T-helper 1 cell (primary cell): ENCODE data around the gene GALK2.
"Not testable (repeated sequence)": the region's sequence is repeated elsewhere in the genome, so short reads cannot be mapped to it uniquely, and the experiment has no call there.

Source experiments
- DNase-seq, 5 donors: peaks; one replicate each; pipeline ENCODE4 v3.0.0-alpha.2; 2012 to 2020

GALK2 gene

DNA sequence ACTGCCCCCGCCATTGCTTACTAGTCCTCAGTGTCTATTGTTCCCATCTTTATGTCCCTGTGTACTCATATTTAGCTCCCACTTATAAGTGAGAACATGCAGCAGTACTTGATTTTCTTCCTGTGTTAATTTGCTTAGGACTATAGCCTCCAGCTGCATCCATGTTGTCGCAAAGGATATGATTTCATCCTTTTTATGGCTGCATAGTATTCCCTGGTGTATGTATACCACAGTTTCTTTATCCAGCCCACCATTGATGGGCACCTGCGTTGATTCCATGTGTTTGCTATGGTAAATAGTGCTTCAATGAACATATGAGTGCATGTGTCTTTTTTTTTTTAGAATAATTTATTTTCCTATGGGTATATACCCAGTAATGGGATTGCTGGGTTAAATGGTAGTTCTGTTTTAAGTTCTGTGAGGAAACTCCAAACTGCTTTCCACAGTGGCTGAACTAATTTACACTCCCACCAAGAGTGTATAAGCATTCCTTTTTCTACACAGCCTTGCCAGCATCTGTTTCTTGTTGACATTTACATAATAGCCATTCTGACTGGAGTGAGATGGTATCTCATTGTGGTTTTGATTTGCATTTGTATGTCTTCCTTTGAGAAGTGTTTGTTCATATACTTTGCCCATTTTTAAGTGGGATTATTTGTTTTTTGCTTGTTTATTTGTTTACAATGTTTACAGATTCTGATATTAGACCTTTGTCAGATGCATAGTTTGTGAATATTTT lies 53.7 kb downstream of the GALK2 start:
- no peak for DNase-seq

DNA sequence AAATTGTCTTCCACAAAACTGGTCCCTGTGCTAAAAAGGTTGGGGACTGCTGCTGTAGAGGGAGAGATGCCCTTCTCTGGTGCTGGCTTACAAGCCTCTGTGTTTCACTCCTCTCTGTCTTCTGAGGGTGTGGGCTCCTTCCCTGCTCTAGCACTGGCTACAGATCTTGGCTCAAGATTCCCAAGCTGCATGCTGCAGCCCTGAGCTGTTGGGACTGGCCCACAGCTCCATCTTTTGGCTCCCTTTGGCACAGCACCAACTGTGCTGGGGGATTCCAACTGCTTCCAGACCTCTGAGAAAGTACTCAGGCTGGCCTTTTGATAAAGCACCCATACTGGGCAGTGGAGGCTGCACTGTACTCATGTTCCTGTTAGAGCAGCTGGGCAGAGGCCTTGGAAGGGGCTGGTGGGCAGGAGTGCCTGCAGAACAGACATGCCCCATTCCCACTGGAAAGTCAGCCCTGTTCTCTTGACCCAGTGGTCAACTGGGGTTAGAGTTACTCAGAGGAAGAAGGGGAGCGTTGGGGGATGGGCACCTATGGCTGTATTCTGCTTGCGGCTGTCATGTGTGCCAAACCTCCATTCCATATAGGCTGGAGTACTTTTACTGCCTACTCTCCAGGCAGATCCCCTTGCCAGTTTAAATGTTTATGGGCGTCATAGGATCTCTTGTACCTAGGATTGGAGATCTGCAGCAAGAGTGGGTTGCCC lies 55.7 kb downstream of the GALK2 start:
- no peak for DNase-seq

DNA sequence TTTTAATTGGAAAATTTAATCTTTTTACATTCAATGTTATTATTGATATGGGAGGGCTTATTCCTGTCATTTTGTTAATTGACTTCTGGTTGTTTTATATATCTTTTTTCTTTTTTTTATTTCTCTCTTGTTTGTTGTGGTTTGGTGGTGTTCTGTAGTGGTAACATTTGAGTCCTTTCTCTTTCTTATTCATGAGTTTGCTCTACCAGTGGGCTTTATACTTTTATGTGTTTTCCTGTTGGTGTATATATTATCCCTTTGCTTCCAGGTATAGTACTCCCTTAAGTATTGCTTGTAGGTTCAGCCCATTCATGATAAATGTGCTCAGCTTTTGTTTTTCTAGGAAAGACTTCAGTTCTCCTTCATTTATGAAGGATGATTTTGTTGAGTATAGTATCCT lies 57.6 kb downstream of the GALK2 start:
- DNase-seq = no peak

DNA sequence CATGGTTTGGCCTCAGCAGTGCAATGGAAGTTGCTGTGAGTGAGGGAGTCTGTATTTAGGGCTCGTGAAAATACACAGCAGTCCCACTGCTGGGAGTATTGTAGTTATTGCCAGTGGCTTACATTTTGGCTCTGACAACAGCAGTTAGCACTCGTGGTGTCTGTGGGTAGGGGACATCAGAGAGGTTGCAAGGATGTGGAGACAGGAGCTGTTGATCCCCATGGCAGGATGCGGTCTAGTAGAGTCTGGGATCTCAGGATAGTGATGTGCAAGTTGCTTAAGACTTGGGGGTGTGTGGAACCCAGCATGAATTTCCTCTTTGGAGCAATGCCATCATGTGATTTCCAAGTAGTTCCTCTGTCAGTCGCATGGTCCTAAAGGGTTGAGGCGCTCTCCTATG lies 59.9 kb downstream of the GALK2 start:
- DNase-seq = no peak

DNA sequence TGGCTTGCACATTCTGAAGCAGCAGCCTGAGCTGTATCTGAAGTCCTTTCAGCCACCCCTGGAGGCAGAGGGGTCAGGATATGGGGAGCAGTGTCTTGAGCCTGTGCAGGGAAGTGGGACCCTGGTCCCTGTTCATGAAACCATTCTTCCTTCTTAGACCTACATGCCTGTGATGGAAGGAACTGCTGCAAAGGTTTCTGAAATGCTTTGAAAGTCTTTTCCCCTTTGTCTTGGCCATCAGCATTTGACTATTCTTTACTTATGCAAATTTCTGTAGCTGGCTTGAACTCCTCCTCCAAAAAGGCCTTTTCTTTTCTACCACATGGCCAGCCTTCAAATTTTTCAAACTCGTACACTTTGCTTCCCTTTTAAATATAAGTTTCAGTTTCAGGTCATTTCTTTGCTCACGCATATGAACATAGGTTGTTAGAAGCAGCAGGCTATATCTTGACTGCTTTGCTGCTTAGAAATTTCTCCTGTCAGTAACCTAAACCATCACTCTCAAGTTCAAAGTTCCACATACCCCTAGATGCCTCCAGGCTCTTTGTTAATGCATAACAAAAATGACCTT lies 62.3 kb downstream of the GALK2 start:
- no peak for DNase-seq

DNA sequence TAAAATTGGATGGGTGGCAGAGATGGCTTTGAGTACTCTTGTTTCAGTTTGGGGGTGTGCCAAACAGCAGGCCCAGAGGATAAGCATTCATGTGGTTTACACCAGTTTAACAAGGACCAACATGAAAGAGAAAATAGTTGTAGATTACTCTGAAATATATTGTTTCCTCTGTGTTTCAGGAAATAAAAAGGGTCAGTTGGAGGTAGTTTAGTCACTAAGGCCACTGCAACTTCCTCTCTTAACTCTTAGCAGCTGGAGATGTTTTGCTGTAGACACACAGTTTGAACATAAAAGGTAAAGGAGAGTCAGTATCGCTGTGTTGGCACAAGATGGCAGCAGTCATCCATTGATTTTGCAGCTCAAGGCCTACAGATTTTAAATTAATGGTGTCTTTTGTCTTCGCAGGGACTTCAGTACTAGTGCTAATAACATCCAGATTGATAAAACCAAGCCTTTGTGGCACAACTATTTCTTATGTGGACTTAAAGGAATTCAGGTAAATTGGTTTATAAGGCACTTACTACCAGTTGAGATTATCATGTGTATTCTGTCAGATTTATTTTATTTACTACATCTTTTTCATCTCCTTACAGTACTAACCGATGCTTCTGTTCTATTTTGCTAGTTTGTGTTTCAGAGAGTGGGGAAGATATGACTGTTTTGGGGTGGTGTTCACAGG lies 65.5 kb downstream of the GALK2 start:
- peak in 3 of 5 donors; percentile 9 to 77 (median 27) for DNase-seq

DNA sequence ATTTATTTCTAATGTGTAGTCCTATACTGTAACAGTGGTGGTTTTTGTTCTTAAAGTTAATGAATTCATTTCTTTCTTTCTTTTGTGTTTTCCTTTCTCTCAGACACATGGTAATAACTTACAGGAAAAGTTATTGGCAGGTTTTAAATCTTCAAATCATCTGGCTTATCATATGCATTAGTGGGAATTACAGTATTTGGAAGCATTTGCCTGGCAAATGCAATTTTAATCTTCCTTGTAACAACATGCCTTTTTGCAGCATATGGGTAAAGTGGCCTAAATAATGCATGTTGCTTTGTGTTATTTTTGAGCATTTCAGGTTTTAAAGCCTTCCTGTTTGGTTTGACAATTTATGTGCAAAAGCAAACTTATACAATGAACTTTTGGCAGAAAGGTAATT lies 66.8 kb downstream of the GALK2 start:
- DNase-seq = no peak

DNA sequence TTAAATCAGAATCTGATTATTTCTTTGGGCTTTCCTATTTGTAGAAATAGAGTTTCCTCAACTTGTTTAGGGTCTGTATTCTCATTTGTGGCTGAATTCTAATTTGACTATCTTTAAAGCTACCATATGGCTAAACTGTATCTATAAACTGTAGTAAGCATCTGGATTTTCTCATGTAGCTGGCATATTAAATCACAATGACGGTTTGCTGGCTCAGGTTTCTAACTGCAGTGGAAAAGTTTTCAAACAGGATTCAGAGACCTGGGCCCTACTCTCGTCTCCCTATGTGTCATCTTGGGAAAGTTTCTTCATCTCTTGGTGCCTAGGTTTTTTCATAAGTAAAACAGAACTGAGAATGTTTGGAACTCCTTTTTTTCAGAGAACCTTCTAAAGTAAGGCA lies 68.3 kb downstream of the GALK2 start:
- no peak for DNase-seq

DNA sequence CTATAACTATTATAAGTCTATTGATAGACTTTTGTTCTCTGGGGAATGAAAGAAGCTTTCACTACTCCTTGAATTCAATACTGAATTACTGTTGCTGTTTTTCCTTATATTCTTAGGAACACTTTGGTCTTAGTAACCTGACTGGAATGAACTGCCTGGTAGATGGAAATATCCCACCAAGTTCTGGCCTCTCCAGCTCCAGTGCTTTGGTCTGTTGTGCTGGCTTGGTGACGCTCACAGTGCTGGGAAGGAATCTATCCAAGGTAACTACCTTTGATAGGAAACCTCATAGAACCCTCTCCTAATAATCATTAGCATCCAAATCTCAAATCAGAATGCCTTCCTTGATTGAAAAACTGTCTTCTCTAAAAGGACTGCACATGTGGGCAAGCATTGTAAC lies 69.1 kb downstream of the GALK2 start:
- no peak for DNase-seq

DNA sequence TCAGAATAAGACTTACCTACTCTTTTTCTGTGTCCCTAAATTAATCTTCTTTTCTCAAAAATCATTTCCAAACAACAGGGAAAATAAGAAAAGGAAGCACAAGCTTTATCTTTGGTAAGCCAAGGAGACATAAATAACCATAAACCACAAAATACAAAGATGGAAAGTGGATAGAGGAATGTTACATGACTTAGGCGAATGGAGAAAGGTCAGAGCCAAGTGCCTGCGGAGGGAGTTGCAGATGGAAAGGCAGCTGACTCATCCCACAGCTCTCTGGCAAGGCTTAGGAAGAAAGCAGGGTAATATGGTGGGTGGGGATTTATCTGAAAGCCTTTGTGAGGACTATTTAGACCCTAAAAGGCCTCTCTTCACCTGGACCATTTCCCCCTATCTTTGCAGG lies 72.8 kb downstream of the GALK2 start:
- no peak for DNase-seq

DNA sequence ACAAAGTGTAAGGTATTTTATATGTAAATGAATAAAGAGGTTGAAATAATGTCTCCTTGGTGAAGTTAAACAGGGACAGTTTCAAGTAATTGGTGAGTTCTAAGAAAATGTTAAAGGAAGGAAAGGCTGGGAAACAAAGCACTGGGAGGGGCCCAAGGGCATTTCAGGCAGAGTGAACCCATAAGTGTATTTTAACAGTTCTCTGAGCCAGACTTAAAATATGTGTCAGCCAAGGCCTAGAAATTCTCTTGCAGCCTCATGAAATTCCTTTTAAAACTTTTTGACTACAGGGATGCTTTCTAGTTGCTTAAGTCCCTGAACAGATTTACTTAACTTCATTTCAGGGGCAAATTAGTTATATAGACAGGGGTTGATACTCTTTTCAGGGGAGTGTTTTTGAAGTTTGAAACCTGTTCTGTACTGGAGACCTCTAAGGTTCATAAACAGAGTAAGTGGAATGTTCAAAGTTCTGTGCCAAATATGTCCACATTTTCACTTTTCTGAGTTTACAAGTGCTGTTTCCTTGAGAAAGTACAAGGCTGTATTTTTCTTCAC lies 77.6 kb downstream of the GALK2 start:
- DNase-seq = no peak

DNA sequence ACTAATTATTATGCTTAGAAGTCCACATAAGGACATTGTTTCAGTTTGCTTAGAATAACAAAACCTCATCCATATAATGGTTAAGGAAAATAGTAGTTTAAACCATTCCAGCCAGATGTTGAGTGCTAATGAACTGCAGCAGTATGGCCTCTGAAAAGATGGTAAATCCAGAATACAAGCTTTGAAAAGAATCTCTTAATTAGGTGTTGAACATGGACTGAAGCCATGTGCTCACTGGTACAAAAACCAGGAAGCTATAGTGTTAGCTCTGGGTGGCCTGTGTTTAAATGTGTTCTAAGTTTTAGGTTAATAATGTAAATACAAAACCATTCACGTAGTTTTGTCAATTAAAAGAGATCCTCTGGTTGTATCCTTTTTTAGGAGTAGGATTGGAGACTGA lies 78.2 kb downstream of the GALK2 start:
- no peak for DNase-seq

DNA sequence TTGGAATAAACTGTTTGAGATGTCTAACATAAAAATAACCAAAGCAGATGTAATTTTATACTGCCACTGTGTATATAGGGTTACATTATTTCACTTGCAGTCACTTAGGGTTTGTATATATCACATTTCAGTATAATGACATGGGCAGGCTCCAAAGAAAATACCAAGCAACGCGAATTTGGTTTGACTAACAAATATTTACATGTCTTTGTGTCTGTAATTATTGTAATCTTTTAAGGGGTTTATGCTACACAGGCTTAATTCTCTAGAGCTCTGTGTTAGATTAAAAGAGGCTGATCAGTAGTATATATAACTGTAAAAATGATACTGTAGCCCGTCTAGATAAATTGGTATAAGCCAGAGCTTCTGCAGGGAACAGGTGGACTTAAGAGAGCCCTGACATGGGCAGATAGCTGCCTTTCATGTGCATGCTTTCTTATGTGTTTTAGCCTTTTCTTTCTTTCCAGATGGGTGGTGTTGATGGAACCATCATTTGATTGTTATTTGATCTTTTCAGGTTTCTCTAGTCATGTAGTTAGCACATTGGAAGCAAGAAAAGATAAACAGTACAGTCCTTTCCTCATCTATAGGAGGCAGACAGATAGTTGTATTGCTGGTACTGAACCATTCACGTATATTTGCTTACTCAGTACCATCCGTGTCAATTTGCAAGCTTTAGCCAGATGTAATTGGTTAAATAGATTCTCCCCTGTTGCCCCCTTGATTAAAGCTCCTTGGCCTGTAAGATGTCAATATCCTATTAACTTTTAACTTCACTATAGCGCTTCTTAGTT lies 86.1 kb downstream of the GALK2 start:
- no peak for DNase-seq

DNA sequence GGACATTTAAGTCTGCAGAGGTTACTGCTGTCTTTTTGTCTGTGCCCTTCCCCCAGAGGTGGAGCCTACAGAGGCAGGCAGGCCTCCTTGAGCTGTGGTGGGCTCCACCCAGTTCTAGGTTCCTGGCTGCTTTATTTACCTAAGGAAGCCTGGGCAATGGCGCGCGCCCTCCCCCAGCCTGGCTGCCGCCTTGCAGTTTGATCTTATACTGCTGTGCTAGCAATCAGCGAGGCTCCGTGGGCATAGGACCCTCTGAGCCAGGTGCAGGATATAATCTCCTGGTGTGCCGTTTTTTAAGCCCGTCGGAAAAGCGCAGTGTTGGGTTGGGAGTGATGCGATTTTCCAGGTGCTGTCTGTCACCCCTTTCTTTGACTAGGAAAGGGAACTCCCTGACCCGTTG lies 95.1 kb downstream of the GALK2 start:
- DNase-seq = not testable (repeated sequence)

DNA sequence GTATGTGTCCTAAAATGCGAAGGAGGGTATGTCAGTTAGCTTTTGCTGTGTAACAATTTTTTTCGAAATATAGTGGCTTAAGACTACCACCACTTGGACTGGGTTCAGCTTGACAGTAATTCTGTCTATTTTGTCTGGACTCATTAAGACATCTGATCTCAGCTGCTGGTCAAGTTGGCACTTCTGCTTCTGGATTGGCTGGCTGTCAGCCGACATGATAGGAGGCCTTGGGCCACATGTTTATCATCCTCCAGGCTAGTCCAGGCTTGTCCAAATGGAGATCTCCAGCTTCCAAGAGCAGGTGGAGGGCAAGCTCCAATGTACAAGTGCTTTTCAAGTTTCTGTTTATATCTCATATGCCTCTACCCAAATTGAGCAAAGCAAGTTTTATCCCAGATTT lies 95.9 kb downstream of the GALK2 start:
- DNase-seq = no peak

DNA sequence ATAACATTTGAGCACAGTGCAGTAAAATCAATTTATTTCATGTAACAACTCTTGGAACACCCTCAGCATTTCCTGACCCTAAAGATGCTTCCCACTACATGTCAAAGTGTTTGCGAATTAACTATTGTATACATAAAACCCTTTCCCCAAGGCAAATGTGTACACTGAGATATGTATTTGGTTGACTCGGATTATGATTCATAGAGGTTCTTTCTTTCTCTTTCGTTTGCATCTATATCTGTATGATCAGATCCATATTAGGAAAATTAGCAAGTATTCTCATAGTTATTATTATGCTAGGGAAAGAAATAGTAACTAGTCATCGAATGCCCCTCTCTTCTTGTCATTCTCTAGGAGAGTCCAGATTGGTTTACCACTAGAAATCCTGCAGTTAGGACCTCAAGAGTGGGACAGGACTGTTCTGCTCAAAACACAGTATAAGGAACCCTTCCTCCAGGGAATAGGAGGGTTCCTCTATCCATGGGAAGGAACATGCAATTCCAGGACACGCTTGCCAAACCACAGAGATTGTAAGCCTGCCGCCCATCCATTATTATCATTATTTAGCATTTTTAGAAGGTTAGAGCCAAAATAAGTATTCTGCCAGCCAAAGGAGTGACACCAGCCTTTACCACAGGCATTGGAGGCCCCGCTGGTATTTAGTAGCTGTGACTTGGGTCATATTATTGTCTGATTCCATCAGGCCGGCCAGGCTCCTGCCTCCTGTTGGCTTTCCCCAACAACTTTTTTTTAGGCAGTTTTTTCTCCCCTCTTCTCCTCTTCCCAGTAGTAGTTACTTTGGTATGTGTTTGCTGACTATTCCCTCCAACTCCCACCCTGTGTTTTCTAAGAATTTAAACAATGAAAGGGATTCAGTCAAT lies 100.7 kb downstream of the GALK2 start:
- no peak for DNase-seq

DNA sequence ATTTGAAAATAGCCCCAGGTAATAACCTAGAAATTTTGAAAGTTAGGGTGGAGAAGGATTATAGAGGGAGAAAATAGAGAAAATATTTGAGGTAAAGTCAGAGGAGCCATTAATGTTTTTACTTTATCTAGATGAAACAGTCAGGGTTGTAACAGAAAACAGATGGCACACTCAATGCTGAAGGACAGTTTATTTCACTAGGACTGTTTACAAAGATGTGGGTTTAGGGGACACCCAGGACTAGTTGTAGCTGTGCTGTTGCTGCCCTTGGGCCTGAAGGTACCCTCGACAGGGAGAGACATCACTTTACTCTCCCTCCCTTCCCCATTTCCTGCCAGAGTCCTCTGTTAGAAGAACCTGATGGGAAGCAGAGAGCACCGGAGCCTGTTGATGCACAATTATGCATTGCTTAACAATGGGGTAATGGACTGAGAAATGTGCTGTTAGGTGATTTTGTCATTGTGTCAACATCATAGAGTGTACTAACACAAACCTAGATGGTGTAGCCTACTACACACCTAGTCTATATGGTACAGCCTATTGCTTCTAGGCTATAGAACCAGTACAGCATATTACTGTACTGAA lies 103.8 kb downstream of the GALK2 start:
- no peak for DNase-seq

DNA sequence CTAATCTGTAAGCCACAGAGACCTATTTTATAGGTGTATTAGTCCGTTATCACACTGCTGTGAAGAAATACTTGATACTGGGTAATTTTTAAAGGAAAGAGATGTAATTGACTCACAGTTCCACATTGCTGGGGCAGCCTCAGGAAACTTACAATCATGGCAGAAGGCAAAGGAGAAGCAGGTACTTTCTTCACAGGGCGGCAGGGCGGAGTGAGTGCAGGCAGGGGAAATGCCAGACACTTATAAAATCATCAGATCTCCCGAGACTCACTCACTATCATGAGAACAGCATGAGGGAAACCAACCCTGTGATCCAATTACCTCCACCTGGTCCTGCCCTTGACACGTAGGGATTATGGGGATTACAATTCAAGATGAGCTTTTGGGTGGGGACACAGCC lies 108.7 kb downstream of the GALK2 start:
- no peak for DNase-seq

DNA sequence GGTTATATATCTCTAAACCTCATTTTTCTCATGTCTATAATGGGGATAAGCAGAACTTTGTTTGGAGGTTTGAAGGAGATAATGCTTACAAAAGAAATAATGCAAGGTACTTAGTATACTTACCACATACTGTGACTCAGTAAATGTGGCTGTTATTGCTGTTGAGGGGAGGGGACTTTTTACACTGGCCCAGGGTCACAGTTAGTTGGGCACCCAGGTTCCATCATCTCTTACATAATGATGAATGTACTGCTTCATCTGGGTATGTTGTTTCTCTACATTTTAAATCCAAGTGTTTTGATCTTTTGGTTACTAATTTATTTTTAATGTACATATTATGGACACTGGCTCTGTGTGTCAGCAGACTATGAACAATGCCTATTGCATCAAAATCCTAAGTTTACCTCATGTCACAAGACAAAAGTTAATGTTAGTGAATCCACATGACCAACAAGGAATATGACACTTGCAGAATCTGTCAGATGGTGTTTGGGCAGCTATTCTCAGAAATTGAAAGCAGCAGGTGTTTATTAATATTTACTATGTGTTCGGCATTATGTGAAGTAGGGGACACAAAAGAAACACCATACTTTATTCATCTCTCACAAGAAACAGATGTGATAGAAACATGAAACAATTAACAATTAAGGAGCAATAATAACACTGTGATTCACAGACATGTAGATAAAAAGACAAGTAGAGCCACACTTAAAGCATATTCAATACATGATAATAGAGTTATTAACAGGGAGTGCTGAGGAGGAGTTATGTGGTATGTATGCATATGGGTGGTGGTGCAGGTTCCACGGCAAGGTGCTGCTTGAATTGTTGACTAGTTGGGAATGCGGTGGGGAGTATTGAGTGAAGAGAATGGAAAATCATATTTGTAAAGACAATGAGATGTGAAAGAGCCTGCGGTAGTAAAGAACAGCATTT lies 109.7 kb downstream of the GALK2 start:
- no peak for DNase-seq

DNA sequence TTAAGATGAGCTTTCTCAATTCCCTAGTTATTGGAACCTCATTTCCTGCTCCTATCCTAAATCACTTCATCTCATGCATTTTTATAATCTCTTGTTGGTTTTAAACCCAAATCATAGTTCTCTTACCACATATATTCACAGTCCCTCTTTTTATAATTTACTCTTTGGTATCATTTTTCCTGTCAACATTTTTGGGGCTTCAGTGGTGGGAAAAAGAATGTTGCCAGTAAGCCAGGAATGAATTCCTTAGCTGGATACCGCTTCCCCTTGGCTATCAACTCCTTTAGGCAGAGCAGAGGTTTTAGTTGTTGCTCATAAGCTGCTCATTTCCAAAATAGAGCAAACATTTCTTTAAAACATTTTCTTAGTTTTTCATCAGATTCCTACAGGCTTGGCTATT lies 112.3 kb downstream of the GALK2 start:
- no peak for DNase-seq
